HG03457 (cell line): ENCODE measurements around the gene RIT1.

Experiments used
- ATAC-seq: cut with Tn5 transposase; IDR thresholded peaks from one replicate; pipeline ENCODE4 v1.9.1; 2021; ENCODE audit warnings: moderate number of reproducible peaks; ENCODE audit not compliant: unreplicated experiment

RIT1 gene

DNA sequence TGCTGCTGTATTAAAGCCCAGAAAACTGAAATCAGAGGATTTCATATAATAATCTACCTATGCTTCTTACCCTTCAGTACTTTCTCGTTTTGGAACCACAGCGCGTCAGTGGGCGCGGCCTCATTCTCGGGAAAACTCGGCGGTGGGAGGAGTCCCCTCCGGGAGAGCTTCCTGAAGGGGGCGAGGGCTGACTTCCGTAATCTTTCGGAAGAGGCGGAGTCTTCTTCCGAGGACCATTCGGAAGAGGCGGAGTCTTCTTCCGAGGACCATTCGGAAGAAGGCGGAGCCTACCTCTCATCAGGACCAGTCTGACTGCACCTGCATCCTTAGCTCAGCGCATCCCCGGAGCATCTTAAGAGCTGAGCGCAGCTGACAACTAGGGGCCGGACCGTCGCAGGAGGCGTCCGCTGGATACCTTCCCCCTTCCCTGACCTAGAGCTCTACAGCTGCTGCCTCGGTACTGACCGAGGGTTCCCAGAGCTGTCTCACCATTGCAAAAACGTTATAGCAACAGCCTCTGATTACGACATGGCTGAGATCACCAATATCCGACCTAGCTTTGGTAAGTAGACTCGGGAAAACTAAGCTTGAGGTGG, 51.8 kb downstream of the RIT1 start, which contains the start of gene SYT11:
SYT11 (plus strand) TSS at position 334 of the 596 bp plus-strand sequence; CDS start at position 529, 195 bp downstream.
- ATAC-seq: peak; percentile 55

DNA sequence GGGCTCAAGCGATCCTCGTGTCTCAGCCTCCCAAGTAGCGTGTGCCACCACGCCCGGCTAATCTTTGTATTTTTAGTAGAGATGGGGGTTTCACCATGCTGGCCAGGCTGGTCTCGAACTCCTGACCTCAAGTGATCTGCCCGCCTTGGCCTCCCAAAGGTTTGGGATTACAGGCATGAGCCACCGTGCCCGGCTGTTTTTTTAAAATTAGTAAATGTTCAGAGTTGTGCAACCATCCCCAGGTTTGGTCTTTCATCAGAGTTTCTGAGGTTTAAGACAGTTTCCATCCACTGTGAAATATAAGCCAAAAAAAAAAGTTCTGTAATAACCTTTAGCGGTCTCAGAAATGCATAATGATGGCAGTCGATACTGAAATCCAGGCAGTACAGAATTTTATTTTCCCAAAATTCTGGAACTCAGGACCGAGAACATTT, 52.3 kb downstream of the RIT1 start:
- ATAC-seq: no peak

DNA sequence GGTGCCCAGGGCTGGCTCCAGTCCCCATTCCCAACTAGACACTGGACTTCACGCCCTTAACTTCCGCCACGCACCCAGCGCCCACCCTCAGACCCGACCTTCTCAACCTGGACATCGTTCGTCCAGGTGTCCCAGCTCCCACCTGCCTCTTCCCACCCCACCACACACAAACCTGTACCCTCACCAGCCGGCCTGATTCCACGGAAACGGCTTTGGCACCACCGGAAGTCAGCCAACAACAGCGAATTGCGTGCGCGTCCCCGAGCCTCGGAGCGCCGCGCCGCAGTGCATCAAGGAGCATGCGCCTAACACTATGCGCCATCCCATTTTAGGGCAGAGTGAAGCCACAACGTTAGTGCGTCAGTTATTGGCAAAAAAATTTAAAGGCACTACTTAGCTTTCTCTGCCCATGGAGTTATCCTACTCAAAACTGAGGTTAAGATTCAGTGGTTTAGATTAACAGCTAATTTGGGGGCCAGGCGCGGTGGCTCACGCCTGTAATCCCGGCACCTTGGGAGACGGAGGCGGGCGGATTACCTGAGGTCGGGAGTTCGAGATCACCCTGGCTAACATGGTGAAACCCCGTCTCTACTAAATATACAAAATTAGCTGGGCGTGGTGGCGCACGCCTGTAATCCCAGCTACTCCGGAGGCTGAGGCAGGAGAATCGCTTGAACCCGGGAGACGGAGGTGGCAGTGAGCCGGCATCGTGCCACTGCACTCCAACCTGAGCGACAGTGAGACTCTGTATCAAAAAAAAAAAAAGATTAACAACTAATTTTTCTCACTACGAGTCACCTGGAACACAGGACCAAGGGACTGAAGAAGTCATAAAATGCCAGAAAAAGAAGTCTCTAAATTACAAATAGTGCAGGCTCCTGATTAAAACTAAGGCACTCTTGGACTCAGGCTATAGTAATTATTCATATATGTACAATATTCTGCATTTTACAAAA, 53.9 kb downstream of the RIT1 start, which contains the start of gene GON4L:
GON4L (minus strand) TSS at position 240 of the 956 bp plus-strand sequence. CDS start 3,434 bp downstream, outside the sequence.
- ATAC-seq: no peak

DNA sequence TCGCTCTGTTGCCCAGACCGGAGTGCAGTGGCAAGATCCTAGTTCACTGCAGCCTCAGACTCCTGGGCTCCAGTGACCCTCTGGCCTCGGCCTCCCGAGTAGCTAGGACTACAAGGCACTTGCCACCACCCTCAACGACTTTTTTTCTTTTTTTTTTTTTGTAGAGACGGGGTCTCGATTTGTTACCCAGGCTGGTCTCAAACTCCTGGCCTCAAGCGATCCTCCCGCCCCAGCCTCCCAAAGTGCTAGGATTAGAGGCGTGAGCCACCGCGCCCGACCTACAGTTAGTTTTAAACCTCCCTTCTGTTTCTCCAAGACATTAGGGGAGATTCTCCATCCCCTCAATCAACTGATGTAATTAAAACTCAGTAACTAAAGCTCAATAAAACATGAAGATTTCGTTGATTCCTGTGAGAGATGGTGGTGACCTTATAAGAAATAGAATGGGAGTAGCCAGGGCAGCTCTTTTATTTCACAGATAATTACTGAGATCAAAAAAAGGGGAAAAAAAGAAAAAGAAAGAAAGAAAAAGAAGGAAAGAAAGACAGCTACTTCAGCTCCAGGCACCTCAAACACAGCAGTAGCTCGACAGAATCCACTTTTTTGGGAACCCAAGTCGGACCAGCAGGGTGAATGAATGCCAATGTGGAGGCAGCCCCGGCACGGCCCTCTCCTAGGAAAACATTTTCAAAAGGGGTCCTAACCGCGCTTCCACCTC, 54.7 kb downstream of the RIT1 start:
- ATAC-seq: no peak

DNA sequence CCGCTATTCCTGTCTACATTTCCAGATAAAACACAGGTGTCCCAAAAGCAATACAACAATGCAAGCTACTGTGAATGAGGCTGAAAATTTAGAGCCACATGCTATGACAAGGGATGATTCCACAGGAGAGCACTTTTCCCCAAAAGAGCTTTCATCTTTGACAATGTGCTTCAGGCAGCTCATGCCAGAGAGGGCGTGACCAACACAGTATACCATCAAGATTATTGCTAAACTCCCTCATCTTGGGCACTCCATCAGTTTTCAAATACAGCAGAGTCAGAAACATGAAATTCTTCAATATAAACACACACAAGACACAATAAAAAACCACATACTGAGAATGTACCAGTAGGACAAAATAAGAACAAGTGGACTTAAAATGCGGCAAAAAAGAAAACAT, 60.8 kb downstream of the RIT1 start:
- no peak for ATAC-seq

DNA sequence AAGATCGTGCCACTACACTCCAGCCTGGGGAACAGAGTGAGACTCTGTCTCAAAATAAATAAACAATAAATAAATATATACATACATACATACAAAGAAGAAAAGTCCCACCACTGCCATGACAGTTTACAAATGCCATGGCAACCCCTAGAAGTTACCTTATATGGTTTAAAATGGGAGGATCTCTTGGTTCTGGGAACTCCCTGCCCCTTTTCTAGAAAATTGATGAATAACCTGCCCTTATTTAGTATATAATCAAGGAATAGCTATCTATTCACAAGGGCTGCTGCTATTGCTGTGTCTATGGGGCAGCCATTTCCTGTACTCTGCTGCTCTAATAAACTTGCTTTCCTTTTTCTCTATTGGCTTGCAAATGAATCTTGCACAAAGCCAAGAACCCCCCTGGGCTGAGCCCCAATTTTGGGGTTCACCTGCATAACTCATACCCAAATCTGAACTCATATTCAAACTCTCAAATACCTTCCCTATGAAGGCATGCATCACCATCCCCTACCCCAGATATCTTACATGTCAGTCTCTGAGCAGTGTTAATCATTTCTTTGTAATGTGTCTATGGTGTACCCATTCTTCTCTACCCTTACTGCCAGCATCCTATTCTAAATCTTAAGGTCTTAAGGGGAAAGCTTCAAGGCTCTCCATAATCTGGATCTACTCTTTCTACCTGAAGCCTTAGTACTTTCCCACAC, 63.2 kb downstream of the RIT1 start:
- ATAC-seq: no peak
